A673 (cell line): ENCODE measurements around the gene FAM162A. TPM values are rescaled to one million over a fixed set of nuclear protein-coding genes. Genes with fewer than 3 reads are reported as not detected.
A peak's percentile ranks its signal among the peaks of the same experiment; 100 is the strongest.

Source experiments
- BruUV-seq: library from RNA; stranded (reverse); fragments of 400-500 nt; replicated peaks from 2 replicates; lab custom pipeline; 2021; lab: Mats Ljungman, UMichigan
- CTCF ChIA-PET: fragments of 300-600 bp; sonication (Branson Sonifier 250); formaldehyde crosslinking; loops from one replicate; lab custom pipeline; 2022; ENCODE audit warnings: antibody characterized with exemption; lab: Charles Lee
- POLR2A ChIA-PET: fragments of 300-600 bp; sonication (Branson Sonifier 250); formaldehyde crosslinking; loops from one replicate; lab custom pipeline; 2022; ENCODE audit warnings: antibody characterized with exemption; ENCODE audit not compliant: low non-redundant PET; lab: Charles Lee
- DNase-seq: peaks from one replicate; pipeline ENCODE4 v3.0.0-alpha.2; 2015; ENCODE audit warnings: low spot score
- H3K27ac ChIP-seq: fragments of 200-600 bp; sonication (generic); 2 replicates; pipeline ENCODE4 v1.5.1; 2016; ENCODE audit warnings: mixed run types, low read depth, mild to moderate bottlenecking, mixed read lengths, antibody characterized with exemption, low read length; ENCODE audit not compliant: poor library complexity, severe bottlenecking
- H3K27me3 ChIP-seq: fragments of 200-600 bp; sonication (generic); replicated peaks from 2 replicates; pipeline ENCODE4 v1.6.1; 2017; ENCODE audit warnings: mixed run types, low read depth, mild to moderate bottlenecking, mixed read lengths, antibody characterized with exemption, low read length; ENCODE audit not compliant: insufficient read depth, poor library complexity
- H3K36me3 ChIP-seq: fragments of 200-600 bp; sonication (generic); 2 replicates; pipeline ENCODE4 v1.6.1; 2016; ENCODE audit warnings: mixed run types, mild to moderate bottlenecking, mixed read lengths, antibody characterized with exemption, low read length; ENCODE audit not compliant: insufficient read depth, poor library complexity, severe bottlenecking
- H3K4me1 ChIP-seq: fragments of 200-600 bp; sonication (generic); 2 replicates; pipeline ENCODE4 v1.6.1; 2017; ENCODE audit warnings: mixed run types, mild to moderate bottlenecking, mixed read lengths, antibody characterized with exemption, low read length; ENCODE audit not compliant: insufficient read depth, poor library complexity, severe bottlenecking
- H3K4me3 ChIP-seq: fragments of 200-600 bp; sonication (generic); 2 replicates; pipeline ENCODE4 v1.5.1; 2016; ENCODE audit warnings: low read depth, mixed run types, mild to moderate bottlenecking, mixed read lengths, low read length; ENCODE audit not compliant: poor library complexity, severe bottlenecking
- H3K9me3 ChIP-seq: fragments of 200-600 bp; sonication (generic); 2 replicates; pipeline ENCODE4 v1.6.1; 2016; ENCODE audit warnings: mixed run types, low read depth, mild to moderate bottlenecking, mixed read lengths, antibody characterized with exemption, low read length; ENCODE audit not compliant: poor library complexity, severe bottlenecking
- CTCF ChIP-seq: fragments of 300-800, 200-600 bp; sonication (generic); conservative IDR thresholded peaks from 2 replicates; pipeline ENCODE4 v1.5.1; 2017; ENCODE audit warnings: low read depth, mild to moderate bottlenecking, antibody characterized with exemption, low read length, moderate library complexity, mixed read lengths
- EZH2 ChIP-seq: fragments of 200-600 bp; sonication (generic); IDR thresholded peaks from 2 replicates; pipeline ENCODE4 v1.6.1; 2017; ENCODE audit warnings: borderline replicate concordance, low read depth, mild to moderate bottlenecking, mixed read lengths, antibody characterized with exemption, low read length; ENCODE audit not compliant: poor library complexity, severe bottlenecking
- intact Hi-C: fragments of 100-400 bp; cut with micrococcal nuclease; formaldehyde crosslinking; loops from one replicate; pipeline ENCODE4 v1.10.0; 2022; ENCODE audit not compliant: unreplicated experiment
- total RNA-seq: library from RNA; stranded (reverse); gene quantifications from 2 replicates; pipeline ENCODE4 v1.2.3, GENCODE V29; 2021

The FAM162A gene
- total RNA-seq, 1 experiment from 2014 or later: 58.1 TPM

GRCh38 chr3:122458992-122459391 is 75.0 kb downstream of the FAM162A start:
- Histone ChIP-seq H3K4me3 (no peak overlapping the region), H3K4me1 (no peaks in the 10 kb centered on the region), H3K27ac (no peak overlapping the region), H3K36me3 (peaks cover 72% of the 10 kb centered on the region), H3K27me3 (no peaks in the 10 kb centered on the region), H3K9me3 (no peaks in the 10 kb centered on the region)
- no TSS peak for BruUV-seq
- intact Hi-C loops: loop anchor here (1.0 kb wide), 1 partner anchor 220 kb away; no protein-coding TSS in a partner anchor
- DNase-seq: peak; percentile 55
- ChIA-PET CTCF (interaction anchor here (0.9 kb wide), 1 partner anchor 220 kb away, joined by 6 read pairs; no protein-coding TSS in a partner anchor), POLR2A (no interaction called here)
- TF ChIP-seq EZH2 (no peak), CTCF (peak; percentile 56)

DNA sequence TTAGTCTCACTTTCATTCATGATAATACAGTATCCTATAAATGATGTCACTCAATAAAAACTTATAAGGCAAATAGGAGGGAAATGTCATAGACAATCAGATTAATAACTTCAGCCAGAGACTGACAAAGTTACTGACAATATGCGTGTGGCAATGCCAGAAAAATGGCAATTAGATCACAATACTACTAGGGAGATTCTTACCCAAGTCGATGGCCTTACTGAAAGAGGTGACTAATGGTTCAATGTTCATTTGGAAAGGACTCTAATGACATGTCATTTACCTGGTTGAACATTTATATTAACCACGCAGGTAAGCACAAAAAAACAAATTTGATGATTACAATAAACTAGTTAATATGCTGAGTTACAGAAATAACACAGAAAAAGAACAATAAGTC is 77.8 kb downstream of the FAM162A start:
- Histone ChIP-seq H3K36me3 (peaks cover 66% of the 10 kb centered on the region), H3K27me3 (no peaks in the 10 kb centered on the region), H3K4me3 (no peak overlapping the region), H3K4me1 (no peaks in the 10 kb centered on the region), H3K27ac (no peak overlapping the region), H3K9me3 (no peaks in the 10 kb centered on the region)
- no peak for DNase-seq
- POLR2A ChIA-PET: no interaction called here
- intact Hi-C loops: loop anchor here (10.0 kb wide), 1 partner anchor 103 kb away; the partner anchor contains the start of genes DTX3L and PARP9
- TF ChIP-seq EZH2 (no peak), CTCF (no peak)
- no TSS peak for BruUV-seq
- CTCF ChIA-PET: no interaction called here

Other genes with a start within 250 kb of the FAM162A start
- not detected in 2 replicates for gene CASR, start 200.5 kb upstream of the FAM162A start, total RNA-seq
- gene CSTA, start 58.9 kb upstream of the FAM162A start, total RNA-seq: 3.8 and 6.5 TPM in 2 replicates
- 74.3 and 75.3 TPM in 2 replicates for gene MIX23, start 951 bp upstream of the FAM162A start, total RNA-seq
- gene WDR5B, start 31.9 kb downstream of the FAM162A start, total RNA-seq: 4.6 and 5.4 TPM in 2 replicates
- 99.0 and 110 TPM in 2 replicates for gene KPNA1, start 130.8 kb downstream of the FAM162A start, total RNA-seq
- gene PARP9, start 180.1 kb downstream of the FAM162A start, total RNA-seq: 10.6 and 10.8 TPM in 2 replicates
- 16.6 and 18.9 TPM in 2 replicates for gene DTX3L, start 180.2 kb downstream of the FAM162A start, total RNA-seq
- not detected in 2 replicates for gene PARP15, start 193.5 kb downstream of the FAM162A start, total RNA-seq